ENCODE data around the gene WBP2.
A peak's percentile ranks its signal among the peaks of the same experiment; 100 is the strongest.

- TF ChIP-seq CTCF (IDR thresholded peaks at IDR 0.05) = peak; percentile 41 to 82 (median 58)
- peak in 1 of 2 donors; percentile 77 for TF ChIP-seq POLR2A (IDR thresholded peaks at IDR 0.05)
- TF ChIP-seq EP300 (IDR thresholded peaks at IDR 0.05) = peak in 1 of 2 donors; percentile 81
Observed at GRCh38 chr17:75896415-75897159, 41.5 kb upstream of the WBP2 start, which contains the start of gene TRIM65.
